NT2/D1 (cell line): Measurements from ENCODE around the gene GAS7.

Source experiments
- YY1 ChIP-seq: IDR thresholded peaks from 2 replicates; pipeline ENCODE4 v1.6.1; 2011; ENCODE audit not compliant: insufficient read length, insufficient read depth
- ZNF274 ChIP-seq: IDR thresholded peaks from 2 replicates; pipeline ENCODE4 v1.6.1; 2011; ENCODE audit warnings: mild to moderate bottlenecking, low read depth, low read length

DNA sequence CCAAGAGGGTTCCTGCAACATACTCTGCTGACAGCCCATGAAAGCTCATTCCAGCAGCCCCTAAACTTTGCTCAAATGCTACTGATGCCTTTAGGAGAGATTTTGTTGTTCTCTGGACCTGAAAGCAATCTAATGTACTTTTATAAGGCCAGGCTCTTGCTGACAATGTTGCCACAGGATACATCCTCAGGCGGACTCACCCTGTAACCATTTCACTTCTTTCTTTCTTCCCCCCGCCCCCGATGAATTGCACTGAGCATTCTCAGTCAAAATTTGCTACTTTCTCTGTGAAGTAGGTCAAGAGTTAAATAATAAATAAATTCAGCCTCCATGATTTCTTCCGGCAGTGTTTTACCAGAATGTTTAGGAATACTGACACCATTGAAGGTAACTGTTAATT lies 1.5 kb downstream of the GAS7 start:
- TF ChIP-seq ZNF274 (no peak), YY1 (no peak)
